Fibroblast of skin of left quadriceps (primary cell): ENCODE results near the gene SYT12.

Source experiments
- DNase-seq, 2 experiments: peaks; one replicate each; pipeline ENCODE4 v3.0.0-alpha.2; 2013; ENCODE audit warnings: low read depth in 2 of 2

The SYT12 gene

GRCh38 chr11:67027943-67028542 is 5.1 kb downstream of the SYT12 start:
- no peak for DNase-seq

- DNase-seq: no peak
These were observed 6.2 kb downstream of the SYT12 start for GRCh38 chr11:67029146-67029545.

- no peak for DNase-seq
These were observed 8.0 kb downstream of the SYT12 start for GRCh38 chr11:67030976-67031375.

- no peak for DNase-seq
These were observed 9.0 kb downstream of the SYT12 start for GRCh38 chr11:67031791-67032561.

- peak in 1 of 2 experiments; percentile 44 for DNase-seq
These were observed 10.1 kb downstream of the SYT12 start for GRCh38 chr11:67032830-67033551.

- DNase-seq: peak; percentile 94 to 95
These were observed 10.8 kb downstream of the SYT12 start for GRCh38 chr11:67033661-67034166.

- DNase-seq: no peak
These were observed 11.4 kb downstream of the SYT12 start for GRCh38 chr11:67034350-67034749.

- DNase-seq: no peak
These were observed 17.2 kb downstream of the SYT12 start for GRCh38 chr11:67040147-67040546.

- DNase-seq: no peak
These were observed 18.7 kb downstream of the SYT12 start for GRCh38 chr11:67041602-67042001.

GRCh38 chr11:67043572-67044349 is 20.8 kb downstream of the SYT12 start:
- no peak for DNase-seq

- DNase-seq: no peak
These were observed 21.6 kb downstream of the SYT12 start for GRCh38 chr11:67044496-67044895.

GRCh38 chr11:67045314-67045713 is 22.4 kb downstream of the SYT12 start:
- DNase-seq: no peak

GRCh38 chr11:67048515-67049130 is 25.7 kb downstream of the SYT12 start:
- no peak for DNase-seq

GRCh38 chr11:67050139-67050538 is 27.2 kb downstream of the SYT12 start:
- DNase-seq: no peak

GRCh38 chr11:67051180-67051893 is 28.4 kb downstream of the SYT12 start:
- no peak for DNase-seq

- no peak for DNase-seq
These were observed 29.1 kb downstream of the SYT12 start for GRCh38 chr11:67051945-67052488.

GRCh38 chr11:67052891-67053290 is 30.0 kb downstream of the SYT12 start:
- no peak for DNase-seq

GRCh38 chr11:67053896-67054329 is 31.0 kb downstream of the SYT12 start:
- DNase-seq: no peak

- DNase-seq: no peak
These were observed 31.5 kb downstream of the SYT12 start for GRCh38 chr11:67054346-67054835.
